ENCODE results near the gene RAPSN.

The RAPSN gene

DNA sequence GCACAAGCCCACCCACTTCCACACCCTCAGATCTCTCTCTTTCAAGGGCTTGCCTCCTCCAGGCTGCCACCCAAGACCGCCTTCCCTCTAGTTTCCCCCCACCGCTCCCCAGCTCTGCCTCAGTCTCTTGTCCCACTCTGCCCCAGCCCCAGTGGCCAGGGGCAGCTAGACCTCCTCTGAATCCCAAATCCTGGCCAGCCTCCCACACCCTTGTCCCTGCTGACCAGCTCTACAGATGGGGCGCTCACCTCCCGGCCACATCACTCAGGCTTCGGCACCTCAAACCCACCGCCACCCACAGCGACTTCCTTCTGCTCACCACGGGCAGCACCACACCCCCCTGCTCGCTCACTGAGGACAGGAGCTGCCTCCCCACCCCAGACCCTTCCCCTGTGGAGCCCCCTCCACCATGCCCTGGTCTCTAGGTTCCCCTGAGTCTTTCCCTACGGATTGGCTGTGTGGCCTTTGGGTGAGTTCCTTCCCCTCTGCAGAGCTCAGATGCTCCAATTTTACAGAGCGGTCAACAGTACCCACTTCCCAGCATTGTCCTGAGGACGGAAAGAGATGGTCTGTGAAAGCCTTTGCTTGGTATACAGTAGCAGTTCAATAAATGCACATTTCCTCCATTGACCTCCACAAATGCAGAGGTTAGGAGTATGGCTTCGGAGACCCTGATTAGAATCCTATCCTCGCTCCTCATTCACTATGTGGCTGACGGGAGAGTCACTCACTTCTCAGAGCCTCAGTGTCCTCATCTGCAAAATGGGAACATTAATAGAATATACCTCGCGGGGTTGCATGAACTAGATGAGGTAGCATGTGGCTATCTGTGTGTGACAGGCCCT lies 59.1 kb downstream of the RAPSN start:
- no peak for TF ChIP-seq GATA2 (IDR thresholded peaks at IDR 0.05; ENCODE audit: low read depth, low read length)
- TF ChIP-seq GATA3 (IDR thresholded peaks at IDR 0.05; ENCODE audit: low read depth, low read length) = no peak

DNA sequence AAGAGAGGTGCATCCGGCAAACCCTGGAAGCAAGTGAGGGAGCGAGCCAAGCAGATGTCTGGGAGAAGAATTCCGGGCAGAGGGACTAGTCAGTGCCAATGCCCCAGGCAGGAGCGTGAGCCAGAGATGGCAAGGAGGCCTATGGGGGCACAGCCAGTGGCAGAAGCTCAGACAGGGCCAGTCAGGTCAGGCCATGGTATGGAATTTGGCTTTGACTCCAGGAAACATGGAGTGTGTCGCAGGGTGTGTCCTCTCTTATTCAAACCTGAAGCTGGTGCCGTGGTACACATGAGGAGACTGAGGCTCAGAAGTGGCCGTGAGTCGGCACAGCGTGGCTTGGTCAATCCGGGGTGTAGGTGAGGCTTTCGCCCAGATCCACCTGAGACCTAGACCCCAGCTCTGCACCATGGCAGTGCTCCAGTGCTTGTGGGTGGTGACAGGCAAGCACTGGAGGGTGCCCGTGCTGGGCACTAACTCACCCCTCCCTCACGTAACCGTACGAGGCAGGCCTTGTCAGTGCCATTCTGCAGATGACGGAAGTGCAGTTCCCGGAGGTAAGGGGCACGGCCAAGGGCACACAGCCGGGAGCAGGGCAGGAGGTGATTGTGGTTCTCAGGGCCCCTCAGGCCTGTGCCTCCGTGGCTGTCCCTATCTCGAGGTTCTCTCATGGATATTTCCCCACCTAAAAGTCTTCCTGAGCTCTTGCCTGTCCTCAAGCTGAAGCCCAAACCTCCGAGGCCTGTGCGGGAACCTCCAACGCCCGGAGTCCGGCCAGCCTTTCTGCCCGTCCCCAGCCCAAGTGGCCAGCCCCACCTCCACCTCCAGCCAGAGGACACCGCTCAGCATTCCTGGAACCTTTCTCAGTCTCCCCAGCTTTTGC lies 60.0 kb downstream of the RAPSN start:
- TF ChIP-seq GATA3 (IDR thresholded peaks at IDR 0.05; ENCODE audit: low read depth, low read length) (no peak), GATA2 (IDR thresholded peaks at IDR 0.05; ENCODE audit: low read depth, low read length) (no peak)

DNA sequence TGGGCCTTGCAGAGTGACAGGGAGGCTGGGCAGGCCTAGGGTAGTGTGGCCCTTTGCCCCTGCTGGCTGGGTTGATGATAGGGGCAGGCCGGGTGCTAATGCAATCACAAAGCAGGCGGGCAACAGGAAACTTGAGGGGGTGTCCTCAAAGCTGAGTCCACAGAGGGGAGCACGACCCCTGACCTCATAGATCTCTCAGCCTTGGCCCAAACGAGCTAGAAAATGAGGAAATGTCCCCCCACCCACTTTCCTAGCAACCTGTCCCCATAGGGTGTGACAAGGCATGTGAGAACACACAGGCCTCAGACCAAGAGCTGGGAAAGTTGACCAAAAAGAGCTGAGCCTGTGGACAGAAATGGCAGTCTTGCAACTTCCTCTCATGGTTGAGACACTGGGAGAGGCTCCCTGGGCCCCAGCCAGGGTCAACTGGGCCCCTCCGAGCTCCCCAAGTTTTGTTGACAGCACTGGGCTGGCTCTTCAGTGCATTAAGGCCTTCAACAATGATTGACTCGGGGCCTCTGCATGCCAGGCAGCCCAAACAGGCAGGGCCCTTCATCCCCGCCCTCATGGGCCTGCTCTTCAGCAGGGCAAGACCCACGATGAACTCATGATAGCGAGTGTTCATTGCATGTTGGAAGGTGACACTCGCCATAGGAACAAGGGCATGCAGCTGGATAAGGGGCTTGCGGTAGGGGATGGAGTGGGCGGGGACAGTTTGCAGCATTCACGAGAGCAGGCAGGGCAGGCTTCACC lies 60.8 kb downstream of the RAPSN start:
- TF ChIP-seq GATA2 (IDR thresholded peaks at IDR 0.05; ENCODE audit: low read depth, low read length) (no peak), GATA3 (IDR thresholded peaks at IDR 0.05; ENCODE audit: low read depth, low read length) (no peak)
